ENCODE measurements around the gene PTPN1.

- TF ChIP-seq, protein P1, sequence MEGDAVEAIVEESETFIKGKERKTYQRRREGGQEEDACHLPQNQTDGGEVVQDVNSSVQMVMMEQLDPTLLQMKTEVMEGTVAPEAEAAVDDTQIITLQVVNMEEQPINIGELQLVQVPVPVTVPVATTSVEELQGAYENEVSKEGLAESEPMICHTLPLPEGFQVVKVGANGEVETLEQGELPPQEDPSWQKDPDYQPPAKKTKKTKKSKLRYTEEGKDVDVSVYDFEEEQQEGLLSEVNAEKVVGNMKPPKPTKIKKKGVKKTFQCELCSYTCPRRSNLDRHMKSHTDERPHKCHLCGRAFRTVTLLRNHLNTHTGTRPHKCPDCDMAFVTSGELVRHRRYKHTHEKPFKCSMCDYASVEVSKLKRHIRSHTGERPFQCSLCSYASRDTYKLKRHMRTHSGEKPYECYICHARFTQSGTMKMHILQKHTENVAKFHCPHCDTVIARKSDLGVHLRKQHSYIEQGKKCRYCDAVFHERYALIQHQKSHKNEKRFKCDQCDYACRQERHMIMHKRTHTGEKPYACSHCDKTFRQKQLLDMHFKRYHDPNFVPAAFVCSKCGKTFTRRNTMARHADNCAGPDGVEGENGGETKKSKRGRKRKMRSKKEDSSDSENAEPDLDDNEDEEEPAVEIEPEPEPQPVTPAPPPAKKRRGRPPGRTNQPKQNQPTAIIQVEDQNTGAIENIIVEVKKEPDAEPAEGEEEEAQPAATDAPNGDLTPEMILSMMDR (IDR thresholded peaks at IDR 0.05): no peak
- TF ChIP-seq EP300 (IDR thresholded peaks at IDR 0.05) (no peak), POLR2A (IDR thresholded peaks at IDR 0.05) (no peak)
Observed at GRCh38 chr20:50470264-50470858, 39.8 kb upstream of the PTPN1 start.
